ENCODE results near the gene TEKT2.

Gene TEKT2

DNA sequence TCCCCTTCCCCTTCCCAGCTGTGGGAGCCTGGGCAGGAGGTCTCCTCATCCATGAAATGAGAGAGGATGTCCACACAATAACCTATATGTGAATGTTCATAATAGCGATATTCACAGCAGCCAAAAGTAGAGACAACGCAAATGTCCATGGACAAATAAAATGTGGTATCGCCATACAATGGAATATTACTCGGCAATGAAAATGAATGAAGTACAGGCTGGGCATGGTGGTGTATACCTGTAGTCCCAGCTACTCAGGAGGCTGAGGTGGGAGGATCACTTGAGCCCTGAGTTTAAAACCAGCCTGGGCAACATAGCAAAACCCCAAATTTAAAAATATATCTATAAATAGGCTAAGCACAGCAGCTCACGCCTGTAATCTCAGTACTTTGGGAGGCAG is 17.7 kb downstream of the TEKT2 start:
- DNase-seq (ENCODE audit: low read depth in 4 of 4, low spot score in 1 of 4): no peak

DNA sequence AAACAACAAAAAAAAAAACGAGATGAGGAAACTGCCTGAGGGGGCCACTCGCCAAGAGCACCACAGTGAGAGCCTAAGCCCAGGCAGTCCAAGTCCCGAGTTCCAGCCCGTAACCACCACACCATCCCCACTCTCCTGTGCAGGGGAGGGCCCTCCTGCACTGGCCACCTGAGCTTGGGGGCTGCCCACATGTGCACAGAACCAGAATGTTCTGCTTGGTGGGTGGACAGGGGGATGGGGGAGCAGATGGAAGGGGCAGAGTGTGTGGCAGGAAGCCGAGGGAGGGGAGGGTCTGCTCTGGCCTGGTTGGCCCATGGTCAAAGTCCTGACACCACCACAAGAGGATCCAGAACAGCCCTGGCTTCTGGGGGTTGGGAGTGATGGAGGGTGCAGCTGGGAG is 22.4 kb downstream of the TEKT2 start:
- DNase-seq (ENCODE audit: low read depth in 4 of 4, low spot score in 1 of 4): no peak

DNA sequence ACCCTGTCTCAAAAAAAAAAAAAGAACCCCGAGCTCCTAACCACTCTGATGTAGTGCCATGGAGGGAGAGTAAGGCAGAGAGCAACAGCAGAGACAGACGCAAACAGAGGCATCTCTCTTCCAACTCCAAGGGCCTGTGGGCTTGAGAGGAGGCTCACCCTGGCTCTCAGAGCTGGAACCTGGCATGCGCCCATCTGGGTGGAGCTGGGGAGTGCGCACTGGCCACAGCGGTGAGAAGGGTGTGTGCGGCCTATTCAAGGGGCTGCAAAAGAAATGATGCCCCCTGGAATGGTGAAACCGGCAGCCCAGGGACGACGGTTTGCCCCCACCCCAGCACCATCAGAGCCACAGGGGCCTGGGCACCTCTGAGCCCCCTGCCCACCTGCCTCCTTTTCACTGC is 23.5 kb downstream of the TEKT2 start:
- DNase-seq (ENCODE audit: low read depth in 4 of 4, low spot score in 1 of 4): no peak

DNA sequence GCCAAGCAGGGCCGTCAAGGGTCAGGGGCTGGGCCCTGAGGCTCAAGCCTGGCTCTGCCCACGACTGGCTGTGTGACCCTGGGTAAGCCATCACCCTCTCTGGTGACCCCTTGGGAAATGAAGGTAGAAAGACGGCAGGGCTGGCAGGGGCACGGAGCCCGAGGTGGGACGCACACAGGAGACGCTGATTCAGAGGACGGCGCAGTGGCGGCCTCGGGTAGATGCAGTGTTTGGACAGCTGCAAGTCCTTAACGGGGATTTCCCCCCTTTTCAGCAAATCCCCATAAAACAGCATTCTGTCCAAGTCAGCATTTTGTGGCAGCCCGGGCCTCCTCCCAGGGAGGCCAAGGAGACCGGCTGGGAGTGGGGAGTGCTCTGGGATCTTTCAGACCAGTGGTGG is 24.4 kb downstream of the TEKT2 start:
- no peak for DNase-seq (ENCODE audit: low read depth in 4 of 4, low spot score in 1 of 4)

DNA sequence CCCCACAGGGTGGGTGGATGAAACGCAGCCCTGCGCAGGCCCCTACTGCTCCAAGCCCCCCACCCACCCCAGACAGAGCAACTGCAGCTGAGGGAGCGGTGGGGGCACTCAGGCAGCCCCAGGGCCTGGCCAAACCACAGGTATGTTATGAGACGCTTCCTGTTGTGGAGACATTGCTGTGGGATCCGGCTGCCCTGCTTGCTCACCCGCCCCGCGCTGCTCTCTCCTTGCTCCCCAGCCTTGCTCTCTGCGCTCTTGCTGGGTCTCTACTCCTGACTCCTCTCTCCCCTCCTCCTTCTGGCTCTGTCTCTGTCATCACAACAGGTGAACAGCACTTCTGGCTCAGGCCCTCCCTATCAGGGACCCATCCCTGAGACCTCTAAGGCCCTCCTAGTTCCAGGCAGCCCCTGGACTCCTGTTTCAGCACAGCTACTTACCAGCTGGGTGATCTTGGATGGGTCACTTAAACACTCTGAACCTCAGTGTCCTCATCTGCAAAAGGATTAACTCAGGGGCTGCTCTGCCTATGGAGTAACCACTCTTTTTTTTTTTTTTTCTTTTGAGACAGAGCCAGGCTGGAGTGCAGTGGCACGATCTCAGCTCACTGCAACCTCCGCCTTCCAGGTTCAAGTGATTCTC is 25.3 kb downstream of the TEKT2 start:
- DNase-seq (ENCODE audit: low read depth in 4 of 4, low spot score in 1 of 4): no peak

DNA sequence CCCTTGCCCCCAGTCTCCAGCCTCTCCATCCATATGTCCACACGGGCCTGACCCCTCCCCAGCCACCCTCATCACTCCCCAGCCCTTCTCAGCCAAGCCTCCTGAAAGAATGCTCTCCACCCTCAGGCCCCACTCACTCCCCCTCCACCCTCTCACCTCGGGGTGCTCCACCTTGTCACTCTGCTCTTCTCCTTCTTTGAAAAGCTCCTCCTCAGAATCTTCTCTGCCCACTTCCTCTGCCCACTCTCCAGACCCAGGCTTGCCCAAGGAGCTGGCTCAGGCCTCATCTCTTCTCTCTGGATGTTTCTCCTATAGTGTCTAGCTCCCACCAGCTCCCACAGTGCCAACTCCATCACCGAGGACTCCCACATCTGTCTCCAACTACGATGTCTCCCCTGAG is 27.3 kb downstream of the TEKT2 start:
- DNase-seq (ENCODE audit: low read depth in 4 of 4, low spot score in 1 of 4): no peak

DNA sequence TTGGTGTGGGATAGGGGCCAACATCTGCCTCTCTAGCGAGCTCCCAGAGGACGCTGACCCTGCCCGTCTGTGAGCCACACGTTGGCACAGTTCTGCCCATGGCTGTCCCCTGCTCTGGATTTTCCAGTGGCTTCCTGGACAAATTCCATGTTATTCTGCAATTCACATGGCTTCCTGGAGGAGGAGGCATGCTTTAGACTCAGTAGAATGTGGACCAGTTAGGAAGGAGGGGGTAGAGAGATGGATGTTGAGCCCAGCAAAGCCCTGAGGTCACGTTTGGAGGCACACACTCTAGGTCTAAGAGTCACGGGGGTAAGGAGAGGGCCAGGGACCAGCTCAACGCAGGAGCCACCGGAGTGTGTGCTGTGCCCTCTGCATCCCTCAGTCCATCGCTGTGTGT is 28.9 kb downstream of the TEKT2 start:
- no peak for DNase-seq (ENCODE audit: low read depth in 4 of 4, low spot score in 1 of 4)

DNA sequence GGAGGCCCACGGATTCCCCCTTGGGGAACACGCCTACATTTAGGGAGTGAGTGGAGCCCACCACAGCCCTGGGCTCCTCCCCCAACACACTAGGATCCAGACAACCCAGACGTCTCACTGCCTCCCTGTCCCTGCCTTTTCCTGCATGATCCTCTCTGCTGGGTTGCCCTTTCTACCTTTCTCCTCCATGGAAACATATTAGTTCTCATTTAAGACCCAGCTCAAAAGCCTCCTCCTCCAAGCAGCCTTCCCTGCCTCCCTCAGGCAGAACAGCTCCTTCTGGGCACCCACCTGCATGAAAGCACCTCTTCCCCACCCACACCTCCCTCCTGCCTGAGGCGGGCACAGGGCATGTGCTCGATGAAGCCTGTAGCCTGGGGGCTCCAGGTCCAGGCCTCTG is 30.5 kb downstream of the TEKT2 start:
- no peak for DNase-seq (ENCODE audit: low read depth in 4 of 4, low spot score in 1 of 4)

DNA sequence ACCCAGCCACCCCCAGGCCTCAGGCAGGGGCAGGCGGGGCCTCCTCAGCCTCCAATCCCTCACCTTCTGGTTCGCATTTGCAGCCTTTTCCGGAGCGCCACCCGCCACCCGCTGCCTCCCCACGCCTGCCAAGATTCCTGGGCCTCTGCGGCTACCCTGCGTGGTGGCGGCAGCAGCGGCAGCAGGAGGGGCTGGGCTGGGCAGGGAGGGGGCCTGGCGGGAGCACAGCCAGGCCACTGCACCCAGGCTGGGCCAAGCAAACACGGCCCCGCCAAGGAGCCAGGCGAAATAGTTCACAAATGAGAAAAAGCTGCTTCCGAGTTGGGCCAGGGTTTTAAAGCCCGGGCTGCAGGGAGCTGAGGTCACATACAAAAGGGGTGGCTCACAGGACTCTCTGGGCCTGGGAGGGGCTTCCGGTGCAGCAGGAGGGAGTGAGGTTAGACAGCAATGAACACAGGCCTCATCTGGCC is 31.3 kb downstream of the TEKT2 start:
- no peak for DNase-seq (ENCODE audit: low read depth in 4 of 4, low spot score in 1 of 4)

DNA sequence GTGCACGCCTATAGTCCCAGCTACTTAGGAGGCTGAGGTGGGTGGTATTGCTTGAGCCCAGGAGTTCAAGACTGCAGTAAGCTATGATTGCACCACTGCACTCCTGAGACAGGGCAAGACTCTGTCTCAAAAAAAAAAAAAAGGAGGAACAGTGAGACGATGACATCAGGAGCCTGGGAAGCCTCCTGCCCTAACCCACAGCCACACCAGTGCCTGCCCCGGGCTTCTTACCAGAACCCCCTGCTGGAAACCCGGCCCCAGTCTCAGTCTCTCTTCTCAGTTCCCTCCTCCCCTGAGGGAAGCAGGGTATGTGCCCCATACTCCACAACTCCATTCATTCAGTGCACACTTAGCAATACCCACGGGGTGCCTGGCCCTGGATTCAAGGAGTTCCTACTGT is 32.0 kb downstream of the TEKT2 start:
- DNase-seq (ENCODE audit: low read depth in 4 of 4, low spot score in 1 of 4): no peak

DNA sequence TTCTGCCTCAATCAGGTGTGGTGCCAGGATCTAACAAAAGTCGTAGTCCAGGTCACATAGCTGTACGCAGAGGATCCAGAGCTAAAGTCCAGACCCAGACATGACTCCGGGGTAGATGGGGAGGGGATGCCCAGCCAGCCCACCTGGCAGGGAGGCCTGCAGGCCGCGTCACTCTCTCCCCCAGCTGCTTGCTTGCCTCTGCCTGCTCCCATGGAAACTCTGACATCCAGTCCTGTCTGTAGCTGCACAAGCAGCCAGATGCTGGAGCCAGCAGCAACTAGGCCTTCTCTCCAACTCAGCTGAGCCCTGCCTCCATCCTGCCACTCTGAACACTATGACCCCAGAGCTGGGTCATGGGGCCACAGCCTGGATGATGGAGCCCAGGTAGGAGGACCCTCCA is 33.0 kb downstream of the TEKT2 start:
- DNase-seq (ENCODE audit: low read depth in 4 of 4, low spot score in 1 of 4): no peak

DNA sequence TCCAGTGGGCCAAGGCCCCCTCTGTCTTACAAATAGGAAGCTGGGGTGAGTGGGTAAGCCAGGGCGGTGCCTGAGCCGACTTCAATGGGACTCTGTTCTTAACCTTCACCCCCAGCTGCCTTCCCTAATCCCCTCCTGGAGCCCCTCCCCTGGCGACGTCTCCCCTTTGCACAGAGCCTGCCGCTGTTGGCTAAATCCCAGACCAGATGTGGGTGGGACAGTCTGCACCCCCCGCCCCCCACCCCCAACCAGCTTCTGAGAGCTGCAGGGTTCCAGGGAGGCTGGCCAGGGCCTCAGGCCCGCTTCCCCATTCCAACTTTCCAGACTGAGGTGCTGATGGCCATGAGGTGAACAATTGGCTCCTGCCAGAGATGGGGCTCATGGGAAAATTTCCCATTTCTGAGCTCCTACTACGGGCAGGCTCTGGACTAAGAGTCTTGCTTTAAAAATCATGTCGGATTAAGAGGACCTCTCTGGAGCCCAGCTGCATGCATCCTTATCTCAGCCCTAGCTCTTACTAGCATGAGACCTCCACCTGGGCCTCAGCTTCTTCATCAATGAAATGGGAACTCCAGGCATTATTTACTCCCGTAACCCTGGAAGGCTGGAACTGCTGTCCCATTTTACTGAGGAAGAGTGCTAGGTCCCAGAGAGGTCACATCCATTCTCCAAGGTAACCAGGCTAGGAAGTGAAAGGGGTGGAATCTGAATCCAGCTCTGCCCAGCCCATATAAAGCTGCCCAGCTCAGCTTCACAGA is 34.7 kb downstream of the TEKT2 start:
- DNase-seq (ENCODE audit: low read depth in 4 of 4, low spot score in 1 of 4): no peak

DNA sequence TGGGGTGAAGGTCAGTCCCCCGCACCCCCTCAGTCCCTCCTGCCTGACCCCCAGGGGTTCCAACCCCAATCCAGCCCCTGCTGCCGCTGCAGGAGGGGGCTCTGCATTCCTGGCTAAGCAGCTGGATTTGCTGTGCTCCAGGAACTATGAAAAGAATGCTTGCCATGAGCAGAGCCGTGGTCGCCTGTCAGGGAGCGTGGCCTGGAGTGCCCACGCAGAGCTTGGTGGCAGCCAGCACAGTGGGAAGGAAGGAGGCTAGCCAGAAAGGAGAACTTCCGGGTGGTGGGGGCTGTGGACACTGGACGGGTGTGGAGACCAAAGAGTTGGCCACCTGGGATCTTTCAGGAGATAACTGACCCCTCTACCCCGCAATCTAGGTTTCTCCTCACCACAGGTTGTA is 35.6 kb downstream of the TEKT2 start:
- no peak for DNase-seq (ENCODE audit: low read depth in 4 of 4, low spot score in 1 of 4)

DNA sequence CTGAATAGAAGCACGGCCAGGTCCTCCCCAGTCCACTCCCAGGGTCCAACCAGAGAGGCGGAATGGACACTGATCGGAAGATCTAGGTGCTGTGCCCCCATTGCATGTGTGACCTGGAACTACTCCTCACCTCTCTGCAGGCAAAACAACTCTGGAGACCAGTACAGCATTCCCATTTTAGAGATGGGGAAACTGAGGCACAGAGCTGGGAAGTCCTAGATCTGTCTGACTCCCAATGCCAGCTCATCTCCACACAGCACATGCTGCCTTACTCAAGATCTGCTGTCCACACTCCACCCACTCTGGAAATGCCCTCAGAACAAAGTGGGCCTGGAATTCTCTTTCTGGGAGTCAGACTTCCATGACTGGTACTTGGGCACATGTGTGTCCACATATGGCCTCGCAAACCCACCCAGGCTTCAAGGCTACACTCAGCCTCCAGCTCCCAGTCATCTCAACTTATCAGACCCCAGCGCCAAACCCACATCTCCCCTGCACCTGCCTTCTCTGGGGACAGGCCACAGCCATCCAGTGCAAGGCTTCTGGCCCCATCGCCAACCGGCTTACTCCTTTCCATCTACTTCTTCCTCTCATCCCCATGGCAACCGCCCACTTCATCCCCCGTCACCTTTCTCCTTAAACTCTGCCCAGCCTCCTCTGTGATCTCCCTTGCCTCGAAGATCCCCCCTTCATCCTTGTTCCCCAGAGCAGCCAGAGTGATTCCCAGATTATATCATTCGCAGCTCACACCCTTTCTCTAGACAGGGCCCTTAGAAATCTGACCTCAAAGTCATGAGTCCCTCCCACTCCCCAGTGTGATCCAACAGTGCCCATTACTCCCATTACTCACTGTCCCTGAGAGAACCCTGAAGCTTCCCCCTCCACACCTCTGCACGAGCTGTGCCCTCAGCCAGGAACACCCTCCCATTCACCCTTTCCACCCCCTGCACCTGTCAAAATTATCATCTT is 38.5 kb downstream of the TEKT2 start:
- no peak for DNase-seq (ENCODE audit: low read depth in 4 of 4, low spot score in 1 of 4)

DNA sequence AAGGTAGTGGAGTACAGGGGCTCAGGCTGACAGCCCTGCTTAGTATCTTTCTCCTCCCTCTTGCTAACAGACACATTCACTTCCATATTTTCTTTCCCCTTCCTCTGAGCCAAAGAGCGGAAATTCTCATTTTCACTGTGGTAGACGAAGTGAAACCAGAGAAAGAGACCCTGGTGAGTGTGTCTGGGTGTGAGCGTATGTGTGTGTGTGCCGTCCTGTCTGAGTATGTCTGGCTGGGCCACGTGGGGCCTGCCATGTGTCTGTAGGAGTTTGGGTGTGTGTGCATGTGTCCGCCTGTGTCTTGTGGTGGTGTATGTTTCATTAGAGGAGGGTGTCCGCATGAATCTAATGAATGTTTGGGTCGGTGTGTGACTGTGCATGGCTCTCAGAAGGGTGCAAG is 39.5 kb downstream of the TEKT2 start:
- DNase-seq (ENCODE audit: low read depth in 4 of 4, low spot score in 1 of 4): no peak

DNA sequence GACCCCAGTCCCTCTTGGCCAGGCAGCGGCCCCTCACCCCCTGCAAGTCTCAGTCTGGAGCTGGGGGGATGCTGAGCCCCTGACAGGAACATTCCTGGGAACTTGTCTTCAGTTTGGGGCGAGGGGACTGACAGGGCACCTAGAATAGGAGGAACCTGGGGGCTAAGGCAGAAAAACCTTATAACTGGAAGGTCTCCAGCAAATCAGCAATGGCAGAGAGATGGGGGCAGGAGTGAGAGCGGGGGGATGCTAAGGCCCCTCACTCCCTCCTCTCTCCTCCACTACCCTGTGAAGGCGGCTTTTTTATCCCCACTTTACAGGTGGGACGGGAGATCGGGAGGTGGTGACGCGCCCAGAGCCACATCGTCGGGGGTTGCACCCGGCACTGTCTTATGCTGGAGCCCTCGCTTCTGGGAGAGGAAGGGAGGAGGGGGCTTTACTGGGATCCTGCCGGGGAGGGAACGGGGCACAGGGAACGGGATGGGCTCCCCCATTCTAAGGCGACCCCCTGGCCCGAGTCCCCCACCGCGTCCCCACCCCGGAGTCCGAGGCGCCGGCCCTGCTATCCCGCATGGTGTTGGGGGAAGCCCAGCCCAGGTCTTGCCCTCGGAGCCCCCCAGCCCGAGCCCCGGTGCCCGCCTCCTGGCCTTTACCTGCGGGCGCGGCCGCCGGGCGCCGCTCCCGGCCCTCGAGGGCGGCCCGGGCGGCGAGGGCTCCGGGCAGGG is 40.7 kb downstream of the TEKT2 start:
- no peak for DNase-seq (ENCODE audit: low read depth in 4 of 4, low spot score in 1 of 4)

DNA sequence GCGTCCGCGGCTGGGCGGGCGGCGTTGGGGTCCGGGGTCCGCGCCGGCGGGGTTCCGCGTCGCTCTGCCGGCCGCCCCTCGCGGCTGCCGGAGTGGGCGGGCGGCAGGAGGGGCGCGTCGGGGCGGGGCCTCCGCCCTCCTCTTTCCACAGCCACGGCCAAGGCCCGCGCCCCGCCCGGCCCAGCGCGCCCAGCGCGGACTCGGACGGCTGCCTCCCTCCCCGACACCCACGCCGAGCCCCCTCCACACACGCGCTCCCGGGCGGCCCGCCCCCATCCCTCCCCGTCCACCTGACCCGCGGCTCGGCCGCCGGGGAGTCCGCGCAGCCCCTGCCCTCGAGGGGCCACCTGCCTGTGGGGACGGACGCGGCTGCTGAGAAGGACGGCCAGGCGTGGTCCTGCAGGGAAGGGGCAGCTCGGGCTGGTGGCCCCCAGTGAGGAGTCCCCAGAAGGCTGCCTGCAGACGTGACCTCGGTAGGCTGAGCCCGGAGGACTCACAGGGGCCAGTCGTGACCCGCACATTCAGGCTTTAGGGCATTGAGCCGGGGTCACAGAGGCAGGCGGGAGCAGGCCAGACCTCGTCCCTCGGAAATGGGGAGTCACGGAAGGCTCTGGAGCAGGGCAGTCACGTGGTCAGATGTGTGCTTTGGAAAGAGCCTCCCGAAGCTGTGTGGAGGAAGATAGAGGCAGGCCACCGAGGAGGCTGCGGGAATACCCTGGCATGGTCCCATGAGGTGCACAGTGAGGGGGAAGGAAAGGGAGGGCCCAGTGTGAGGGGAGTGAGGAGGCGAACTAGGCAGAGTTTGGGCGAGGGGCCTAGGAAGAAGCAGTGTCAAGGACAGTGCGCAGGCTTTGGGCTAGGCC is 41.5 kb downstream of the TEKT2 start, which contains the start of gene COL8A2:
Gene COL8A2, minus strand, starts transcription at position 94 of the 863 bp plus-strand sequence. CDS start 24,980 bp downstream, outside the sequence.
- no peak for DNase-seq (ENCODE audit: low read depth in 4 of 4, low spot score in 1 of 4)

DNA sequence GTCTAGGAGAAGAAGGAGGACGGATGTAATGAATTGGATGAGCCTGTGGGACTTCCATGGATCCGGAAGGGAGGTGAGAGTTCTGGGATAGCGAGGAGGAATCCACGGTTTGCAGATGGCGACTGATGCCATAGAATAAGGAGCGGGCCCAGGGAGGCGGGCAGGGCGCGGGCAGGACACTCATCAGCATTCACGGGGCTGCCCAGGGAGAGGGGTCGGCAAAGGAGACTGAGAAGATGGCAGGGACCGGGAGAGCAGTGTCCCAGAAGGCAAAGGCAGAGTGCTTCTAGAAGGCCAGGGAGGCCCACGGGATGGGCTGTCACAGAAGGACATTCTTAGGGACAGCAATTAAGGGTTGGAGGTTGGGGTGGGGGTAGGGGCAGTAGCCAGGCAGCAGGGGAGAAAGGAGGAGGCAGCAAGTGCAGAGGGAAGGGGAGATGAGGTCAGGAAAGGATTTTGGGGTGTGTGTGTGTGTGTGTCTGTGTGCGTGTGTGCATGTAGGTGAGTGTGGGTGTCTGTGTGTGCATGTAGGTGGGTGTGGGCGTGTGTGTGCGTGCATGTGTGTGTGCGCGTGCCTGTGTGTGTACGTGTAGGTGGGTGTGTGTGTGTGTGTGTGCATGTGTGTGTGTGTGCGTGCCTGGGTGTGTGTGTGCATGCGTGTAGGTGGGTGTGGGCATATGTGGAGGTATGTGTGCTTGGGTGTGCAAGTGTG is 42.3 kb downstream of the TEKT2 start:
- DNase-seq (ENCODE audit: low read depth in 4 of 4, low spot score in 1 of 4): no peak

DNA sequence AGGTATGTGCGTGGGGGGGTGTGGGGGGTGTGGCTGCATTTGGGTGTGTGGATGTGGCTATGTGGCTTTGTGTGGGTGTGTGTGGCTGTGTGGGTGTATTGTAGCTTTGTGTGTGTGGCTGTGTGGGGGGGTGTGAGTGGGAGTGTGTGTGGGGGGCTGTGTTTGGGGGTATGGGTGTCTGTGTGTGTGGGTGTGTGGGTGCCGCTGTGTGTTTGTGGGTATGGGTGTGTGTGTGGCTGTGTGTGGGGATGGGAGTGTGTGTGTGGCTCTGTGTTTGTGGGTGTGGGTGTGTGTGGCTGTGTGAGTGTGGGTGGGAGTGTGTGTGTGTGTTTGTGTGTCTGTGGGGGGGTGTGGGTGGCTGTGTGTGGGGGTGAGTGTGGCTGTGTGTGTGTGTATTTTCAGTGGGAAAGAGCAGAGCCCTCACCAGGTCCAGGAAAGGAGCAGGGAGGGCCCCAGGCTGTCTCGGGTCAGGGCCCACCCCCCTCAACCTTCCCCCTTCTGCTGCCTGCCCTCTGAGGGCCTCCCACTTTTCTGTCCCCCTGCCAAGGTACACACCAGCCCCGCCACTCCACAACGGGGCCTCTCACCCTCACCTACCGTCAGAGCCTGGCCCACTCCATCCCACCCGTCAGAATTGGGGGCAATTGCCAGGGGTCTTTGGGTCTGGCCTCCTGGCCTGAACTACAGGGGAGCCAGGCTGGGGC is 43.1 kb downstream of the TEKT2 start:
- DNase-seq (ENCODE audit: low read depth in 4 of 4, low spot score in 1 of 4): no peak

Measured in stimulated activated CD4-positive, alpha-beta T cell treated with anti-CD3 and anti-CD28 coated beads, Interleukin-1b, Interleukin-23, amount 100 ng/mL, for 24 hours (primary cell).